ENCODE data around the gene PPIE.

The PPIE gene

DNA sequence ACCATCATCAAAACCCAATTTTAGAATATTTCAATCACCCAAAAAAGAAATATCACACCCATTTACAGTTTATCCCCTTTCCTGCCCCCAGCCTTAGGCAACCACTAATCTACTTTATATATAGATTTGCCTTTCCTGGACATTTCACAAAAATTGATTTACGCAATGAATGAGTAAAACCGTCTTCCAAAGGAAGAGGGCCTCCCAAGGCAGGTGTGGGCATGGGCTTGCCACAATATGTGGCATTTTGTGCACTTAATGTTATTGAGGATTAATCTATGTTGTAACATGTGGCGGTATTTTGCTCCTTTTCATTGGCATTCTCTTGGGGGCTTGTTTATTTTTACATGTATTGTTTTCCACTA is 61.8 kb downstream of the PPIE start:
- in situ Hi-C loops (cut with MboI; ENCODE audit: low pct_unique_long_range_greater_than_20kb, low sequenced_read_pairs, unreplicated experiment), result no loop called here
- TF ChIP-seq, protein P1, sequence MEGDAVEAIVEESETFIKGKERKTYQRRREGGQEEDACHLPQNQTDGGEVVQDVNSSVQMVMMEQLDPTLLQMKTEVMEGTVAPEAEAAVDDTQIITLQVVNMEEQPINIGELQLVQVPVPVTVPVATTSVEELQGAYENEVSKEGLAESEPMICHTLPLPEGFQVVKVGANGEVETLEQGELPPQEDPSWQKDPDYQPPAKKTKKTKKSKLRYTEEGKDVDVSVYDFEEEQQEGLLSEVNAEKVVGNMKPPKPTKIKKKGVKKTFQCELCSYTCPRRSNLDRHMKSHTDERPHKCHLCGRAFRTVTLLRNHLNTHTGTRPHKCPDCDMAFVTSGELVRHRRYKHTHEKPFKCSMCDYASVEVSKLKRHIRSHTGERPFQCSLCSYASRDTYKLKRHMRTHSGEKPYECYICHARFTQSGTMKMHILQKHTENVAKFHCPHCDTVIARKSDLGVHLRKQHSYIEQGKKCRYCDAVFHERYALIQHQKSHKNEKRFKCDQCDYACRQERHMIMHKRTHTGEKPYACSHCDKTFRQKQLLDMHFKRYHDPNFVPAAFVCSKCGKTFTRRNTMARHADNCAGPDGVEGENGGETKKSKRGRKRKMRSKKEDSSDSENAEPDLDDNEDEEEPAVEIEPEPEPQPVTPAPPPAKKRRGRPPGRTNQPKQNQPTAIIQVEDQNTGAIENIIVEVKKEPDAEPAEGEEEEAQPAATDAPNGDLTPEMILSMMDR (IDR thresholded peaks at IDR 0.05; ENCODE audit: extremely low read depth, insufficient read depth, missing control alignments), result no peak
- no peak for DNase-seq (ENCODE audit: low spot score)

DNA sequence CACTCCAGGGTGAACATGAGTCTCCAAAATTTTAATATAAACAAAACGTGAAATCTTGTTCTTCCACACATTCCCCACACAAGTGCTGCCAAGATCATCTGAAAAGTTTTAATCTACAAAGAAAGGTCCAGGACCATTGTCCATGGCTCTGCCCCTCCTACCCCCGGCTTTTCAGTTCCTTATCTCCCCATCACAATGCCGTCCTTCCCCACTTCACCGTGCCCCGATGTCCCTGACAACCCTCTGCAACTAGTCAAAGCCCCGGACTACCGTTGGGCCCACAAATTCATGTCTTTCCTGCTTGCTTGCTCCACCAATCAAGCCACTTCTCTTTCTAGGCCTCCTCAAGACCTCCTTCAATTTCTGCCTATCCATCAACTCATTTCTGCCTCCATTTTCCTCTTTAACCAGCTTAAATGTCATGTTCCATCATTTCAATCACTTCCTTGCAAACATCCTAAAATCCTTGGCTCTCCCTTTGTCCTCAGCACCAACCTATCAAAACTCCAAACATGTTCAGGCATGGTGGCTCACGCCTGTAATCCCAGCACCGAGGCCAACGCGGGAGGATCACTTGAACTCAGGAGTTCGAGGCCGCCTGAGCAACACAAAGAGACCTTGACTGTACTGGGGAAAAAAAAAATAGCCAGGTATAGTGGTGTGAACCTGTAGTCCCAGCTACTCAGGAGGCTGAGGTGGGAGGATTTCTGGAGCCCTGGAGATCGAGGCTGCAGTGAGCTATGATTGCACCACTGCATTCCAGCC is 64.0 kb downstream of the PPIE start:
- in situ Hi-C loops (cut with MboI; ENCODE audit: low pct_unique_long_range_greater_than_20kb, low sequenced_read_pairs, unreplicated experiment), result no loop called here
- DNase-seq (ENCODE audit: low spot score), result no peak
- TF ChIP-seq, protein P1 (IDR thresholded peaks at IDR 0.05; ENCODE audit: extremely low read depth, insufficient read depth, missing control alignments), result no peak

DNA sequence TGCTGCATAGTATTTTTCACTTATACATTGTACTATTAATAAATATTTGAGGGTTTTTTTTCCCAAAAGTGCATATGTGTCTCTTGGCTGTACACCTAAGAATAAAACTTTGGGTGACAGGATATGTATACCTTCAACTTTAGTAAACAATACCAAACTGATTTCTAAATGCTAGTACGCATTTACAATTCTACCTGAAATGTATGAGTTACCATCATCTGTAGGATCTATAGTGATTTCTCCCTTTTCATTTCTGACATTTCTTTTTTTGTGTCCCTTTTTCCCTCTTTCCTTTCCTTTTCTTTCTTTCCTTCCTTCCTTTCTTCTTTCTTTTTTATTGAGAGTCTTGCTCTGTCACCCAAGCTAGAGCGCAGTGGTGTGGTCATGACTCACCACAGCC is 66.7 kb downstream of the PPIE start:
- in situ Hi-C loops (cut with MboI; ENCODE audit: low pct_unique_long_range_greater_than_20kb, low sequenced_read_pairs, unreplicated experiment), result no loop called here
- TF ChIP-seq, protein P1 (IDR thresholded peaks at IDR 0.05; ENCODE audit: extremely low read depth, insufficient read depth, missing control alignments), result no peak
- DNase-seq (ENCODE audit: low spot score), result no peak

DNA sequence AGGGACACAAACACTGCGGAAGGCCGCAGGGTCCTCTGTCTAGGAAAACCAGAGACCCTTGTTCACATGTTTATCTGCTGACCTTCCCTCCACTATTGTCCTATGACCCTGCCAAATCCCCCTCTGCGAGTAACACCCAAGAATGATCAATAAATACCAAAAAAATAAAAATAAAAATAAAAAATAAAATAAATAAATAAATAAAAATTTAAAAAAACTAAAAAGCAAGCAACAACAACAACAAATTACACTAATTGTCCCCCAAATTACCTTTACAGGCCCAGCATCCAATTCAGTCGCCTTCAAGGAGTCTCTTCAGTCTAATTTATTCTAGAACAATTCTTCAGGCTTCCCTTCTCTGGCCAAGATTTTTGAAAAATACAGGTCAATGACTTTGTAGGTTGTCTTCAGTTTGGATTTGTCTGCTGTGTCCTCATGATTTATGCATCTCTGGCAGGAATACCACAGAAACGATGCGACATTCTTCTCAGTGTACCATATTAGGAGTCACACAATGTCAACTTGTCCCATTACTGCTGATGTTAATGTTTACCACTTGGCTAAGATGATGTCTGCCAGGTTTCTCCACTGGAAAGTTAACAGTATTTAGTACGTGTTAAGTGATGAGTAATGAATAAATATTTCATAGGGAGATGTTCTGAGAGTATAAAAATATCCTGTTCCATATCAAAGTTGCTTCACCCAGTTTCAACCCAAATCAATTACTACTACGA is 70.3 kb downstream of the PPIE start:
- in situ Hi-C loops (cut with MboI; ENCODE audit: low pct_unique_long_range_greater_than_20kb, low sequenced_read_pairs, unreplicated experiment), result no loop called here
- TF ChIP-seq, protein P1 (IDR thresholded peaks at IDR 0.05; ENCODE audit: extremely low read depth, insufficient read depth, missing control alignments), result no peak
- DNase-seq (ENCODE audit: low spot score), result no peak

DNA sequence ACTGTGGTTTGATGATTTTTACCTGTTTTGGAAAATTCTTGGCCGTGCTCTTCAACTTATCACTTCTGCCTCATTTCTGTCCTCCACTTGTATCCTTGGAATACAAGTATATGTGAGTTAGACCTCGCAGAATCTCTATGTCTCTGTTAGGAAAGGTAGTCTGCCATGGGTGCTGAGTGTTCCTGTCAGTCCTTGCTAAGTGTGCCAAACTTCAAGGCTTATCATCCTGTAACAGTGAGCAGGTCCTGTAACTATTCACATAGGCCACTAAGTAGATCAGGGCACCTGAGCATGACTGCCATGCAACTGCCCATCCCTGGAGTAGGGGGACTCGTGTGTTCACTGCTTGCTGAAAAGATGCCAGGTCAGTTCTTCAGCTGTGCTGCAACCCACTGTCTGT is 74.2 kb downstream of the PPIE start:
- no peak for DNase-seq (ENCODE audit: low spot score)
- TF ChIP-seq, protein P1 (IDR thresholded peaks at IDR 0.05; ENCODE audit: extremely low read depth, insufficient read depth, missing control alignments), result no peak
- in situ Hi-C loops (cut with MboI; ENCODE audit: low pct_unique_long_range_greater_than_20kb, low sequenced_read_pairs, unreplicated experiment), result loop anchor here (10.0 kb wide), 1 partner anchor 162 kb away; no protein-coding TSS in a partner anchor
